GM06990 (cell line): Measurements from ENCODE around the gene KIF5C.

ENCODE experiments used
- DNase-seq: peaks from one replicate; pipeline ENCODE4 v3.0.0-alpha.2; 2011; ENCODE audit not compliant: insufficient read length; ENCODE audit errors: extremely low read depth
- H3K27me3 ChIP-seq: replicated peaks from 2 replicates; pipeline ENCODE4 v1.6.0; 2011; ENCODE audit warnings: low read length; ENCODE audit not compliant: control insufficient read depth, insufficient read depth
- H3K36me3 ChIP-seq: 2 replicates; pipeline ENCODE4 v1.5.1; 2011; ENCODE audit warnings: low read length; ENCODE audit not compliant: control insufficient read depth, insufficient read depth
- H3K4me3 ChIP-seq: replicated peaks from 2 replicates; pipeline ENCODE4 v1.5.1; 2011; ENCODE audit warnings: low read depth, mild to moderate bottlenecking, control low read depth, low read length
- TF ChIP-seq, protein P1 (sequence below): IDR thresholded peaks from 2 replicates; pipeline ENCODE4 v1.5.1; 2011; ENCODE audit warnings: low read length, control low read depth, mild to moderate bottlenecking, inconsistent platforms; ENCODE audit not compliant: insufficient read depth, poor library complexity, severe bottlenecking

The KIF5C gene

DNA sequence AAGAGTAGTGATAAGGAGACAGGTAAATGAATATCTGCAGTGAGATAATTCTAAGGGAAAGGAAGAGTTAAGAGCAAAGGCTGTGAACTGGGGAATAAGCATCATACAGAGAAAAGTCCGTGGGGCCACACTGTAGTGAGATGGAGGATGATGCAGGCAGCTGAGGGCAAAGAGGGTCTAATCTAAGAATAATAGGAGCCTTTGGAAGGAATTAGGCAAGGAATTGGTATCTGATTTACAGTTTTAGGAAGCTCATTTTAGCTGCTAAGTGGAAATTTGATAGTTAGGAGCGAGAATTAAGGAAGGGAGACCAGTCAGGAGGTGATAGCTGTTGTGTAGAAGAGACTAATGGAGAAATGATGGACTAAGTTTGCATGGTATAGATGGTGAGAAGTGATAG lies 43.5 kb downstream of the KIF5C start:
- no peak for DNase-seq
- H3K27me3 ChIP-seq, result no peaks in the 10 kb centered on the region
- no peaks in the 10 kb centered on the region for H3K36me3 ChIP-seq
- no peak overlapping the region for H3K4me3 ChIP-seq
- TF ChIP-seq, protein P1, sequence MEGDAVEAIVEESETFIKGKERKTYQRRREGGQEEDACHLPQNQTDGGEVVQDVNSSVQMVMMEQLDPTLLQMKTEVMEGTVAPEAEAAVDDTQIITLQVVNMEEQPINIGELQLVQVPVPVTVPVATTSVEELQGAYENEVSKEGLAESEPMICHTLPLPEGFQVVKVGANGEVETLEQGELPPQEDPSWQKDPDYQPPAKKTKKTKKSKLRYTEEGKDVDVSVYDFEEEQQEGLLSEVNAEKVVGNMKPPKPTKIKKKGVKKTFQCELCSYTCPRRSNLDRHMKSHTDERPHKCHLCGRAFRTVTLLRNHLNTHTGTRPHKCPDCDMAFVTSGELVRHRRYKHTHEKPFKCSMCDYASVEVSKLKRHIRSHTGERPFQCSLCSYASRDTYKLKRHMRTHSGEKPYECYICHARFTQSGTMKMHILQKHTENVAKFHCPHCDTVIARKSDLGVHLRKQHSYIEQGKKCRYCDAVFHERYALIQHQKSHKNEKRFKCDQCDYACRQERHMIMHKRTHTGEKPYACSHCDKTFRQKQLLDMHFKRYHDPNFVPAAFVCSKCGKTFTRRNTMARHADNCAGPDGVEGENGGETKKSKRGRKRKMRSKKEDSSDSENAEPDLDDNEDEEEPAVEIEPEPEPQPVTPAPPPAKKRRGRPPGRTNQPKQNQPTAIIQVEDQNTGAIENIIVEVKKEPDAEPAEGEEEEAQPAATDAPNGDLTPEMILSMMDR, result no peak

DNA sequence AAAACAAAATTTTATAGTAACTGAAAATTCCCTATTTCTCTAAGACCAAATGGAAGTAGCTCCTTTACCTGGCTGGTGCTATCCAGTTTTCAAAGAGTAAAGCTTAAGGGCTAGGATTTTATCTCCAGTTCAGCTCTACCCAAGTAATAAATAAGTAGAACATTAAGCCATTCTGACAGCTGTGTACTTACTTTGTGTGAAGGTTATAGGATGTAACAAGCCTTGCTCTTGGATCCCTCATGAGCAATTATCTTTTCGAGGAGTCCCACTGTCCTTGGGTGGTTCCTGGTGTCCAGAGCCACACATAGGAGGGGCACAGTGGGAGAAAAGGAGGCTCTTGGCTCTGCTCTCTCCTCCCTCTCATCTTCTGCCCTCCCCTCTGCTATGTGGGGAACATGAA lies 45.5 kb downstream of the KIF5C start:
- no peaks in the 10 kb centered on the region for H3K36me3 ChIP-seq
- no peak for DNase-seq
- no peak overlapping the region for H3K4me3 ChIP-seq
- no peaks in the 10 kb centered on the region for H3K27me3 ChIP-seq
- TF ChIP-seq, protein P1, result no peak

DNA sequence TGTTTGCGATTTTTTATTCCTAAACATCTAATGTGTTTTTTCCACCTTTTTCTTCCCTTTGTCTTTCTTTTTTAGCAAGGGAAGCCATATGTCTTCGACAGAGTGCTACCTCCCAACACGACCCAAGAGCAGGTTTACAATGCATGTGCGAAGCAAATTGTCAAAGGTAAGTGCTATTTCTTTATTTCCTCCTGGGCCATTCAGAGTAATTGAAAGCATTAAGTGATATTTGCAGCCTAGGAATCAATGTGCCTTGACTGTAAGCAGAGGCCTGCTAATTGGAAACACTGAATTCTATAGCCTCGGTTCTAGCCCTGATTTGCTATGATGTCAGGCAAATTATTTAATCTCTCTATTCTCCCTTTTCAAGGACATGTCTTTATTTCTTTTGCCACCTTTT lies 47.0 kb downstream of the KIF5C start:
- no peaks in the 10 kb centered on the region for H3K27me3 ChIP-seq
- TF ChIP-seq, protein P1, result no peak
- no peaks in the 10 kb centered on the region for H3K36me3 ChIP-seq
- DNase-seq, result no peak
- H3K4me3 ChIP-seq, result no peak overlapping the region

DNA sequence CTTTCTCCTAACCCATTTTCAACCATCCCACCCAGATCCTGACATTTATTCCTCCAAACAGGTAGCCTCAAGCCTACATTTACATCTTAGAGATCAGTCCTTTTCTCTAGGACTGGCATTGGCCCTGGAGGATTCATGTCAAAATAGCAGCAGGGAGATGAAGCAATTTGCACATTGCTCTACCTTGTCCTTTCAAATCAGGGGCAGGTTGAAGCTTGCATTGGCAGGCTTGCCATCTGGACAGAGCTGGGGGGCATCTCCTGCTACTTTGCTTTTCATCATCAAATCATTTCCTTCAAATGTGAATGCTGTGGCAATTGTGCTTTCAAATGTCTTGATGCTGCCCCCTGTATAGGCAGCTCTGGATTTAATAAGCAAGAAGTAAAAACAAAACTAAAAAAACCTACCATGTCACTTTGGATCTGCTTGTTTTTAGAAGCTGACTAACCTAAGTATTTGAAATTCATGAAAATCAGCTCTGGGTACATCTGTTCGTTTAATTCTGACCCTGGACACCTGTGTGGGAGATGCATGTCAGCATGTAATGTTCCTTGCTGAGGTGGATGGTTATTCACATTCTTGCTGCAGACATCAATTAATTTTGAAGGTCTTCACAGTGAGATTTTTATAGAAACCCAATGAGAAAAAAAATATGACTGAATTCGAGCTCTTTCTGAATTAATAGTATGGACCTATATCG lies 47.9 kb downstream of the KIF5C start:
- no peaks in the 10 kb centered on the region for H3K27me3 ChIP-seq
- no peak overlapping the region for H3K4me3 ChIP-seq
- no peak for DNase-seq
- TF ChIP-seq, protein P1, result no peak
- H3K36me3 ChIP-seq, result no peaks in the 10 kb centered on the region

DNA sequence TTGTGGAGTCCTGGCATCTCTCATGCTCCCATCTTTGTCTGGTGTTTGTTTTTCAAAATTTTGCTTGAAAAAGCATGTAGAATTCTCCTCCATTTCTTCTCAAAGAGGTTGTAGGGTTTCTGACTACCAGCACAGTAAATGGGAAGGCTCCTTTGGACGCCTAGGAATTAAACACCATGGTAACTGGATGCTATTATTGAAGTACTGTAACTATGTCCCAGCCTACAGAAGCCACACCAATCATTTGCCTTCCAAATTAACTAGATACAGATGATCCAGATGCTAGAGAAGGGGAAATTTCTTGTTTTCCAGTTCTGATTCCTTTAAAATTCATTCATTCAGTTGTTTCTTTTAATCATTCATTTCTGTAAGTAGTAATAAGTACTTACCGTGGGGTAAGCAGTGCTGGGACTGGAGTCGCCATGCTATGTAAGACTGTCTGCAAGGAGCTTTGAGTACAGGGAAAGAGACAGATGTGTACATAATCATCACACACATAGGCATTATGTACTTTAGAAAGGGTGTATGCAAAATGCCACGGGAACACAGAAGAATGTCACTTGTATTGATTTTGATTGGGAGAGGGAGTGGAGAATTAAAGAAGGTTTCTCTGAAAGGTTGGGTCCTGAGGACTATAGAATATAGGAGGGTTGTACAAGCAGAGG lies 49.6 kb downstream of the KIF5C start:
- TF ChIP-seq, protein P1, result no peak
- DNase-seq, result no peak
- Histone ChIP-seq H3K36me3 (no peaks in the 10 kb centered on the region), H3K4me3 (no peak overlapping the region), H3K27me3 (no peaks in the 10 kb centered on the region)
